NB4 (cell line): ENCODE results near the gene MAOB.

Experiments
- CTCF ChIP-seq: IDR thresholded peaks from one replicate; pipeline ENCODE4 v1.5.1; 2012; ENCODE audit warnings: low read depth, low read length
- POLR2A ChIP-seq: IDR thresholded peaks from 2 replicates; pipeline ENCODE4 v1.6.1; 2011; ENCODE audit warnings: mild to moderate bottlenecking; ENCODE audit not compliant: insufficient read length; ENCODE audit errors: extremely low read depth
- TF ChIP-seq, protein P1 (sequence below): IDR thresholded peaks from 2 replicates; pipeline ENCODE4 v1.6.1; 2011; ENCODE audit warnings: low read depth, low read length

- TF ChIP-seq CTCF (no peak), POLR2A (no peak)
- TF ChIP-seq, protein P1, sequence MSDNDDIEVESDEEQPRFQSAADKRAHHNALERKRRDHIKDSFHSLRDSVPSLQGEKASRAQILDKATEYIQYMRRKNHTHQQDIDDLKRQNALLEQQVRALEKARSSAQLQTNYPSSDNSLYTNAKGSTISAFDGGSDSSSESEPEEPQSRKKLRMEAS, result no peak
These were observed 598 bp downstream of the MAOB start for GRCh38 chrX:43881410-43882293.
